Measurements from ENCODE around the gene SYT7. TPM values are rescaled to one million over a fixed set of nuclear protein-coding genes. Genes with fewer than 3 reads are reported as not detected.

Gene SYT7
- total and polyA plus RNA-seq, 12 donors: 11.5 to 26.1 (median 18.7) TPM

- Histone ChIP-seq H3K27ac (no peak overlapping the region), H3K4me1 (peaks cover 2 to 50% (median 18%) of the 10 kb centered on the region in 9 donors), H3K9me3 (no peaks in the 10 kb centered on the region), H3K4me3 (no peak overlapping the region), H3K36me3 (no peaks in the 10 kb centered on the region), H3K27me3 (peaks cover 0 to 14% (median 0%) of the 10 kb centered on the region in 7 donors)
- ATAC-seq (no peak), DNase-seq (no peak)
- intact Hi-C loops (cut with DNase I): loop anchor here in 4 of 10 donors (5.0 to 10.0 kb wide), 5 partner anchors 34 to 97 kb away; a partner anchor contains a TSS
- WGBS, 2 donors: 81 to 82% methylated on average over 9 of the region's 9 CpGs
- TF ChIP-seq CTCF (IDR thresholded peaks at IDR 0.05): no peak
These were observed 9.5 kb downstream of the SYT7 start for GRCh38 chr11:61571337-61571736.

GRCh38 chr11:61569701-61570100 lies 11.2 kb downstream of the SYT7 start:
- Histone ChIP-seq H3K27me3 (peaks cover 0 to 14% (median 0%) of the 10 kb centered on the region in 7 donors), H3K4me3 (no peak overlapping the region), H3K27ac (no peak overlapping the region), H3K9me3 (no peaks in the 10 kb centered on the region), H3K36me3 (no peaks in the 10 kb centered on the region), H3K4me1 (peaks cover 2 to 40% (median 13%) of the 10 kb centered on the region in 9 donors)
- 61 to 63% methylated on average over 10 of the region's 10 CpGs for WGBS, 2 donors
- intact Hi-C loops (cut with DNase I): loop anchor here in 4 of 10 donors (5.0 to 10.0 kb wide), 5 partner anchors 32 to 95 kb away; a partner anchor contains a TSS
- ATAC-seq: no peak
- no peak for TF ChIP-seq CTCF (IDR thresholded peaks at IDR 0.05)
- no peak for DNase-seq

GRCh38 chr11:61569018-61569417 lies 11.9 kb downstream of the SYT7 start:
- Histone ChIP-seq H3K9me3 (no peaks in the 10 kb centered on the region), H3K36me3 (no peaks in the 10 kb centered on the region), H3K4me3 (no peak overlapping the region), H3K4me1 (peaks cover 2 to 40% (median 13%) of the 10 kb centered on the region in 9 donors), H3K27me3 (peaks cover 0 to 14% (median 0%) of the 10 kb centered on the region in 7 donors), H3K27ac (no peak overlapping the region)
- 52 to 61% methylated on average over 3 of the region's 3 CpGs for WGBS, 2 donors
- DNase-seq (no peak), ATAC-seq (no peak)
- intact Hi-C loops (cut with DNase I): no loop called here
- TF ChIP-seq CTCF (IDR thresholded peaks at IDR 0.05): no peak

DNA sequence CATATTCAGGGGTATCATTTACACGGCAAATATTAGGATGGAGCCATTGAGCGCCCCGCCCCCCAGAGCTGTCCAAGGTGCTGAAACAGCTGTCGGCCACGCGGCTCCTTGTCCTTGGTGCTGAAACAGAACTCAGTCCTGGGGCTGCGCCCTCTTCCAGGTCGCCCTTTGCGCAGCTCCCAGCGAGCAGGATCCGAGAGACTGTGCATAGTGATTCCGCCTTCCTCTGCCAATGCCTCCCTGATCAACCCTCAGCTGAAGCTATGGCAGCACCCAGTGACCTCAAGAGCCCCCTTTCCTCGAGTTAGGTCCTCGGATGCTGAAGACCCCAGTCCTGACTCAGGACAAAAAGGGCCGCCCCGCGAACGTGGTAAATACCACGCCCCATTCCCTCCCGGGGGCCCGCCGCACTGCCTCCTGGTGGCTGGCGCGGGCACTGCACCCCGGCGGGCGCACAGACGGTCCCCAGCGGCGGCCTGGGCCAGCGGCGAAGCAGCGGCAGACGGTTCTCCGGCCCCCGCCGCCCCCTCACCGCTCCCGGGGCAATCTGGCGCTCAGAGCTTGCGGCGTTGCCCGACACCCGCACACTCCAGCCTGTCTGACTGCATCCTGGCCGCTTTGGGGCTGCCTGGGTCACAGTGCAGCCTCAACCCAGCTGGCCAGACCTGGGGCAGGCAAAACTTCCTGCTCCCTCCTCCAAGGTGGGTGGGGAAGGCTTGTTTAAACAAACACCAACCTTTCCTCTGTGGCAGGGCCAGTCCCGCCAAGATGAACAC lies 13.4 kb downstream of the SYT7 start:
- Histone ChIP-seq H3K36me3 (no peaks in the 10 kb centered on the region), H3K27ac (no peak overlapping the region), H3K9me3 (no peaks in the 10 kb centered on the region), H3K4me3 (no peak overlapping the region), H3K27me3 (peaks cover 0 to 14% (median 0%) of the 10 kb centered on the region in 7 donors), H3K4me1 (peaks cover 2 to 30% (median 13%) of the 10 kb centered on the region in 9 donors)
- peak; percentile 27 to 65 (median 52) for TF ChIP-seq CTCF (IDR thresholded peaks at IDR 0.05)
- ATAC-seq (peak; percentile 73 to 88 (median 79)), DNase-seq (peak; percentile 76 to 82)
- intact Hi-C loops (cut with DNase I): no loop called here
- 3 to 4% methylated on average over 46 of the region's 46 CpGs for WGBS, 2 donors
